GM21381 (cell line): ENCODE measurements around the gene MBP.
"Not testable (repeated sequence)": the region's sequence is repeated elsewhere in the genome, so short reads cannot be mapped to it uniquely, and the experiment has no call there.

Experiments
- ATAC-seq: cut with Tn5 transposase; IDR thresholded peaks from one replicate; pipeline ENCODE4 v1.9.1; 2021; ENCODE audit warnings: mild to moderate bottlenecking, moderate library complexity; ENCODE audit not compliant: unreplicated experiment

The MBP gene

DNA sequence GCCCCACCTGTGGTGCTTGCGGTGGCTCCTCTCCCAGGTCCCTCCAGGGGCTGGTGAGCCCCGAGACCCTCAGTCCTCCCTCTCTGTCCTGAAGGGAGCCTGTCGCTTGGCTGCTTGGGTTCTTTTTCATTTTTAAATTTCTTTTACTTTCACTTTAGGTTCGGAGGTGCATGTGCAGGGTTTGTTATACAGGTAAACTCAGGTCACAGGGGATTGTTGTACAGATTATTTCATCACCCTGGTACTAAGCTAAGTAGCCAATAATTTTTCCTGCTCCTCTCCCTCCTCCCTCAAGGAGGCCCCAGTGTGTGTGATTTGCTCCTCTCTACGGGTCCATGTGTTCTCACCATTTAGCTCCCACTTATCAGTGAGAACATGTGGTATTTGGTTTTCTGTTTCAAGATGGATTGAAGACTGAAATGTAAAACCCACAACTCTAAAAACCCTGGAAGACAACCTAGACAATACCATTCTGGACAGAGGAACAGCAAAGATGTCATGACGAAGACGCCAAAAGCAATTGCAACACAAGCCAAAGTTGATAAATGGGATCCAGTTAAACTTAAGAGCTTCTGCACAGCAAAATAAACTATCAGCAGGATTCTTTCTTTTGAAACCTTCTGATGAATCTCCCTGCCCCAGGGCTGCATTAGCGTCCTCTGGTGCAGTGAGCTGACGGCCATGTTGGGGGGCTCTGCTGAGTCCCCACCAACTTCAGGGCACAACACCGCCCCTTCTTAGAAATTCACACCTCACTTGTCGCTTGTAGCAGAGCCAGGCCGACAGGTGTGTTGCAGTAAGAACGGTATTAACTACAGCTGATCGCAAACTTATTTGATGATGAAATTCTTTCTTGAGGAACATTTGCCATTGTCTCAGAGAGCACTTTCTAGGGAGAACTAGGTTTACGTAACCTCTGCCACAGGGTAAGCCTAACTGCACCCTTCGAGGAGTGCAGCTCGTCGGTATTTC, 174.9 kb downstream of the MBP start:
- ATAC-seq = no peak

DNA sequence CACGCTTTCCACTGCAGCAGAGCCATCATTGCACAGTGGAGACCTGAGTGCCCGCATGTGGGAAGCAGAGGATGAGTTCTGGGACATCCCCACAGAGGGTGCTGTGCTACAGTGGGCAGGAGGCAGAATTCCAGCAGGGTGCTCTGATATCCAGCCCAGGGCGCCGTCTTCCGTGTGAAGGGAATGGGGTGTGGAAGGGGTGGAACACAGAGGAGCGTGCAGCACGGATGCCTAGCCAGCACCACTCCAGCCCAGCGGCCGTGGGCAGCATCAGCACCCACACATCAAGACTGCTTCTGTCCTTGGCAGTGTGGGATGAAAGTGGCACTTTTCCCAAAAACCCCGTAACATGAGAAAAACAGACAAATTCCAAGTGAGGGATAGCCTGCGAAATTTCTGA, 175.9 kb downstream of the MBP start:
- no peak for ATAC-seq

DNA sequence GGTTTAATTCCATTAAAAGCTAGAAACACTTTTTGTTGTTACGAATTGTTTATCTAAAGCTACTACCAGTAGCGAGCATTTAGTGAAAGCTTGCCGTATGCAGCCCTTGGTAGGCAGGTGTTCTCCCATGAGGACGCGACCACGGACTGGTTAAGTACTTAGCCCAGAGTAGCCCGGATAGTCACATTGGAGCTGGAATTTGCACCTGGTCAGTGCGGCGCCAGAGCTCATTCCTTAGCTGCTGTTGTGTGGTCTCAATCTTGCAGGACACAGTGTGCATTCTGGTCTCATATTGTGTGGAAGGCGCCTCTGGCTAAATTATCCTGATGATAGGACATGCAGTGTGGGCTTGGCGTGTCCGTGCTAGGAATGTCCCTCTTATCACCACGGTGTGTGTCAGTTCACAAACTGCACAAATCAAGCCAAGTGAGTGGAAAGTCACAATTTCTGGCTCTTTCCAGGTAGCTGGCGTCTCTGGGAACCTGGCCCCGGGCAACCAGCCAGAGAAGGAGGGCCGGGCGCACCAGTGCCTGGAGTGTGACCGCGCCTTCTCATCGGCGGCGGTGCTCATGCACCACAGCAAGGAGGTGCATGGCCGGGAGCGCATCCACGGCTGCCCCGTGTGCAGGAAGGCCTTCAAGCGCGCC, 176.9 kb downstream of the MBP start:
- no peak for ATAC-seq

DNA sequence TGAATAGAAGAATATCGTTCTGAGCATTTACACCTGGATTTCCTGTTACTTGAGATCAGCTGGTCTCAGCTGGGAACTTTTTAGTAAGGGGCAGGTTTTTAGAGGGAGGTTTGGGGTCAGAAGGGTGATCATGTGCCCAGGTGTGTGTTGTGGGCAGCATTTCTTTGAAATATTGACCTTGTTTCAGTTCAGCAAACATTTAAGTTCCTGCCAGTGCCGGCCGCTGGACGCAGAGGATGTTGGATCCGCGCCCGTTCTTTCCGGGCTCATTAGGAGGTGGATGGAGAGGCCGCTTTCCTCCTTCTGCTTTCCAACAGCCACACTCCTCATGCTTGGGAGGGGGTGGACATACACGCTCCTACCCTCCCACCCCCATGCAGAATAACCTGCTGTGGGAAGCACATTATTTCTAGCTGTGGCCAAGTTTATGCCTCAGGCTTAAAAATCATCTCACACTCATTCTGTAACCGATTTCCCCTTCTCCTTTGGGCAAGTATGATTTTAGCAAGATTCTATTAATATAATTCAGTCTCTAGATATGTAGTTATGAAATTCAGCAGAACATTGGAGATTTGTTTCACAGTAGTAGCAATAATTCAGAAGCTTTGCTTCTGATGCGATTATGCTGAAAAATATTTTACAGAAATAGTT, 178.9 kb downstream of the MBP start:
- no peak for ATAC-seq

DNA sequence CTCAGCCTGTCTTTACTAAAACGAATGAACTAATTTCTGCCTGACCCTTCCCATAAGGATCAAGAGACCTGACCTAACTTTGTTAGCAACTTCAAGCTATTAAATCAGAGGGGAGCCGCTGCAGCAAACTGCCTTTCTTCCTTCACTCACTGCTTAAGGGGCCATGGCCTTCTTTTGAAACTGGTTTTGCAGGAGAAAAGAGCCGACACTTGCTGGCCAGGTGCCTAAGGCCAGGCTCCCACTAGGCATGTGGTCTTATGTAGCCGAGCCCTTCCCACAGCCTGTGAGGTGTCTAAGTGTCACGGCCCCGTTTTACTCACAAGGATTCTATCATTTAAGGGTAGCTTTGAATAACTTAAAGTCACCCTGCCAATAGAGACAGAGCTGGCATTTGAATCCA, 179.4 kb downstream of the MBP start:
- no peak for ATAC-seq

DNA sequence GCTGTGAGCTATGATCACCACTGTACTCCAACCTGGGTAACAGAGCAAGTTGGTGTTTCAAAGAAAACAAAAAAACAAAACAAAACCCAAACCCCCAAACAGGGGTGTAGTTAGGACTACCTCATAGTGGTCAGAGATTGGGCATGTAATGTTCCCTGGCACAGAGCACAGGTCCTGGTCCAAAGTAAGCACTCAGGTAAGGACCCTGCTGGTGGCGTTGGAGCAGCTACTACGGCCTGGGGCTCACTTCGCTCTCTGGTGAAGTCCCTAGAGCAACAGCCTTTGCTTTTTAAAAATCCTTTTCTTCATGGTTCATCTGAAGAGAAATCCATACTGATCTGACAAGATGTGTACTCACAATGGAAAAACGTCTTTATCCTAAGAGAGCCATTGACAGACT, 179.8 kb downstream of the MBP start:
- no peak for ATAC-seq

DNA sequence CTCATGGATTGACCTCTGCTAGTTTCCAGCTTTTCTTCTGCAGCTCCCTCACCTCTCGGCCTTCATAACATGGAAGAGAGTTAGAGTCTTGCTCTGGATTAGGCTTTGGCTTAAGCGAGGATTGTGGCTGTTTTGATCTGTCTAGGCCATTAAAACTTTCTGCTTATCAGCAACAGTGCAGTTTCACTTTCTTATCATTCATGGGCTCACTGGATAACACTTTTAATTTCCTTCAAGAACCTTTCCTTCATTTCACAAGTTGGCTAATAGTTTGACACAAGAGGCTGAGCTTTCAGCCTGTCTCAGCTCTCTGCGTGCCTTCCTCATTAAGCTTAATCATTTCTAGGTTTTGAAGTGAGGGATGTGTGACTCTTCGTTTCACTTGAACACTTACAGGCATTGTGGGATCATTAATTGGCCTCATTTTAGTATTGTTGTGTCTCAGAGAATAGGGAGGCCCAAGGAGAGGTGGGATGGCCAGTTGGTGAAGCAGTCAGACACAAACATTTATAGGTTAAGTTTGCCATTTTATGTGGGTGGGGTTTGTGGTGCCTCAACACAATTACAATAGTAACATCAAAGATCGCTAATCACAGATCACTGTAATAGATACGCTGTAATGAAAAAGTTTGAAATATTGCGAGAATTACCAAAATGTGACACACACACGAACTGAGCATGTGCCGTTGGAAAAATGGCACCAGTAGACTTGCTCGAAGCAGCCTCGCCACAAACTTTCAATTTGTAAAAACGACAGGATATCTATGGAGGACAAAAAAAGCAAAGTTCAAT, 180.9 kb downstream of the MBP start:
- ATAC-seq = peak; percentile 78

DNA sequence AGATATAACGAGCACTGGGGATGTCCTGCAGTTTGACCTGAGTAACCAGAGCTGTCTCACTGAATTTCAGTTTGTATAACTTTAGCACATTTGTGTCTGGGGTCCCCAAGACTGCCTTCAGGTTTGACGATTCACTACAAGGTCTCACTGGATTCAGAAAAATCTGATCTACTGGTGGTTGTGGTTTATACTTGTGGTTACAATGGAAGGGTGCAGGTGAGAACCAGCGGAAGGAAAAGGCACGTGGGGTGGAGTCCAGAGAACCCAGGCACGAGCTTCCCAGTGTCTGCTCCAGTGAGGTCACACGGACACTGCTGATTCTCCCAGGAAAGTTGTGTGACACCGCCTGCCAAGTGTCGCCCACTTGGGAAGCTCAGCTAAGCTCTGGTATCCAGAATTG, 184.2 kb downstream of the MBP start:
- no peak for ATAC-seq

DNA sequence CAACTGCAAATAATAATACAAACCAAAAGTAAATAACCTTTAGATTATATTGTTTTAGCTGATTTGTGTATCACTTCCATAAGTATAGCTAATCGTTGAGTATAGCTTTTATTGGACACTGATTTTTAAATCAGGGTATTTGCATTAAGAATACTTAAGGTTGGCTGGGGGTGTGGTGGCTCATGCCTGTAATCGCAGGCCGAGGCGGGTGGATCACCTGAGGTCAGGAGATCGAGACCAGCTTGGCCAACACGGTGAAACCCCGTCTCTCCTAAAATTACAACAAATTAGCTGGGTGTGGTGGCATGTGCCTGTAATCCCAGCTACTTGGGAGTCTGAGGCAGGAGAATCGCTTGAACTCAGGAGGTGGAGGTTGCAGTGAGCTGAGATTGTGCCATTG, 188.2 kb downstream of the MBP start:
- not testable (repeated sequence) for ATAC-seq

DNA sequence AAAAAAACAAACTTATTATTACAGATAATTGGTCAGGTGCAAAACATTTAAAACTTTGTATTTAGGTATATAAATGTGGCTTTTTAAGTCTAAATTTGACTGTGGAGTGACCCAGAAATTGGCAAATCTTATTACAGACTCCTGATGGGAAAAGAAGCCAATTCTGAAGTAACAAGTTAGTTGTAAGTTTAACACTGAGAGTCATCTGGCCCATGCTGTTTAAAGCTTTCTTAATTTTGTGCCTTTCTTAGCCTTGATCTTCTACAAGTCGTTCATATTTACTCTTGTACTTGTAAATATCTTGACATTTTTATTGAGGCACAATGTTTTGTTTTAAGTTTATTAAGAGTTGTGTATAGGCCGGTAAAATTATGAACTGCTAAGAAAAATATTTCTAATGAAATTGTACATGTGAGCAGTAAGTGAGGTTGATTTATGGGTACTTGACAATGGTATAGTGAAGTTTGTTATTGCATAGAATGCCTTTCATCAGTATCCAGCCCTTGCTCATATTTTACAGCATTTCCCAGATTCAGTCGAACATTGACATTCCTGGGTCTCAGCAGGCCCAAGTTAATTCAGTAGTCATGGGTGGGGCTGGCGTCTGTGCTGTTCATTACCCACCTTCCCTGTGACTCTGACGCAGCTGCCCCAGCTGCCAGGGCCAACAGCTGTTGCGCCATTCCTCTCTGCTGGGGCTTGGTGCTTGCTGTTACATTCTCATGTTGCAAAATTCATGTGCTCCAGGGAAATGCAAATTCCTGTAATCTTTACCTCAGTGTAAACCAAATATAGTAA, 188.8 kb downstream of the MBP start:
- no peak for ATAC-seq

DNA sequence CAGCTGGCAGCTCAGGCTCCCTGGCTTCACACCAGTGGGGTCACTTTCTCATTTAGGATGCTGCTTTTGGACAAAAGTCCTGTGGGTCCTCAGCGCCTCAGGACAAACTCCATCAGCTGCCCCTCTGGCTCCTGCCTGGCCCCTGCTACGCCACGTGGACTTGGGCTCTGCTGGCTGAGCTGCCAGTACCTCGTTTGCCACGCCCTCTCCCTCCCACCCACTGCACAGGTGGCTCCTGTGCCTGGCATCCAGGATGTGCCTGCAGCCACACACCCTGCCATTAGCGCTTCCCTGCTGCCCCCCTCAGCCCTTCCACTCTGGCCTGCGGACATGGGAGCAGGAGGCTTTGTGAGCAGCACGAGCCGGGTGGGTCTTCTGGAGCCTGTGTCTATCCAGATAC, 191.3 kb downstream of the MBP start:
- ATAC-seq = no peak

DNA sequence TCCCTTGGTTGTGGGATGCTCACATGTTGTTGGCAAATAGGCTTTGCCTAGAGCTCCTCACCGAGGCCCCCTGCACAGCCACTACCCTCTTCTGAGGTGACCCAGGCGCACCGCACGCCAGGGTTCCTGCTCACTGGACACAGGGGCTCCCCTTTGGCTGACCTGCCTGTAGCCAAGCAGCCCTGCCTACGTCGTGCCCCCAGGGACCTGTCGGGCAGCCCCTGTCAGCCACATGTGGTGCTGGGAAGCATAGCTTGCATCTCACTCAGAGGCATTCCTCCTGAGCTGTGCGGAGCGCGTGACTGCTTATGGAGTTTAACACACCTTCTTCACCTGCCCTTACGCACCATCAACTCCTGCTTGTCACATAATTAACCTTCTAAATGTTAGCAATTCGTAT, 194.0 kb downstream of the MBP start:
- ATAC-seq = no peak

DNA sequence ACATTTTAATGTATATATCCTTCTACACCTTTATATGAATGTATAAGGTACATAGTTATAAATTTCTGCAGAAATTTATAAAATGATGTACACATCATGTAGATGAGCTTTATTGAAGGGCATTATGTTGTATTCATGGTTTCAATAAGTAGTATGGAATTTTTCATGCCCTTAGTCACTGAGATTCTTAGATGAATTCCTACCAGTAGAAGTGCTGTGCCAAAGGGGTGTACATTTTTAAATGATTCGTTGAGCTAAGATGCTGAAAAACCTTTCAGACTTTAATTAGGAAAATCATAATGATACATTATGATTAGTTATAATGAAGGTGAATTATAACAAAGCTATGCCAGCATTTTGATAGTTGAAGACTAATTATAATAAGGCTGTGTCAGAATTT, 195.0 kb downstream of the MBP start:
- no peak for ATAC-seq

DNA sequence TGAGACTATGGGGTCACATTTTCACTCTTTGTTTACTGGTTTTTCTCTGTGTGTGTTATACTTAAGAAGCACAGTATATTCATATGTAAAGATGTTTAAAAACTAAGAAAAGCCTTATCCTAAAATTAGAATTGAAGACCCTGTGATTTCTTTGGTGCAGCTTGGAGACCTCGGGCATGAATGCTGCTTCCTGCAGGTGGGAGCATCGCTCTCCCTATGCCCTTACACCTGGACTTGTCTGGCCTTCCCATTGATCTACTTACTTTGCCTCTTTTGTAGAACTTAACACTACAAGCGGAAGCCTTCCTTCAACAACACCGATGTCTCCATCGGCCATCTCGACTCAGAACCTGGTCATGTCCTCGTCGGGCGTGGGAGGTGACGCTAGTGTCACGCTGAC, 195.7 kb downstream of the MBP start:
- ATAC-seq = no peak

DNA sequence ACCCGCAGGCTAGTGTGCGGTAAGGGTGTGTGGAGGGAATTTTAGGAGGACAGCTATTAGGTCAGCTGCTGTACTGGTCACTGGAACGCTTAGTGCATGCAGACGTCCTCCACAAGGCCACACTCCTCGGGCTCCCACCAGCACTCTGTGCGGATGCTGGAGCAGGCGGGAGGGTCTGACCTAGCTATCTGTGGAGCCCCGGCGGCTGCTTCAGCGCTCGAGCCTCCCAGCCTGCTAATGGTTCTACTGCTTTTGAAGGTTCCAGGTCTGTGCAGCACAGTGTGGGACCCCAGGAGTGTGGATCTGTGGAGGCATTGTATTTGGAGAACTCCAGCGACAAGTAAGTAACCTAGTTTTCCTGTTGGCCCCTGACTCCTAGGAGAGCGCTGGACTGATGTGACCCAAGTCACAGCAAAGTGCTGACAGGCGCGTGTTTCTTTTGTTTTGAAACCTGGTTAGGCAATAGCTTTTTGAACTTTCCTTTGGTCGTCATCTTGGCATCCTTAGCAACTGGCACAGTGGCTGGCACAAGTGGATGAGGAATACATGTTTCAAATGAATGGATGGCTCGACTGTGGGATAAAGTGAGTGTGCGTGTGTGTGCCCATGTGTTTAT, 196.8 kb downstream of the MBP start:
- no peak for ATAC-seq

DNA sequence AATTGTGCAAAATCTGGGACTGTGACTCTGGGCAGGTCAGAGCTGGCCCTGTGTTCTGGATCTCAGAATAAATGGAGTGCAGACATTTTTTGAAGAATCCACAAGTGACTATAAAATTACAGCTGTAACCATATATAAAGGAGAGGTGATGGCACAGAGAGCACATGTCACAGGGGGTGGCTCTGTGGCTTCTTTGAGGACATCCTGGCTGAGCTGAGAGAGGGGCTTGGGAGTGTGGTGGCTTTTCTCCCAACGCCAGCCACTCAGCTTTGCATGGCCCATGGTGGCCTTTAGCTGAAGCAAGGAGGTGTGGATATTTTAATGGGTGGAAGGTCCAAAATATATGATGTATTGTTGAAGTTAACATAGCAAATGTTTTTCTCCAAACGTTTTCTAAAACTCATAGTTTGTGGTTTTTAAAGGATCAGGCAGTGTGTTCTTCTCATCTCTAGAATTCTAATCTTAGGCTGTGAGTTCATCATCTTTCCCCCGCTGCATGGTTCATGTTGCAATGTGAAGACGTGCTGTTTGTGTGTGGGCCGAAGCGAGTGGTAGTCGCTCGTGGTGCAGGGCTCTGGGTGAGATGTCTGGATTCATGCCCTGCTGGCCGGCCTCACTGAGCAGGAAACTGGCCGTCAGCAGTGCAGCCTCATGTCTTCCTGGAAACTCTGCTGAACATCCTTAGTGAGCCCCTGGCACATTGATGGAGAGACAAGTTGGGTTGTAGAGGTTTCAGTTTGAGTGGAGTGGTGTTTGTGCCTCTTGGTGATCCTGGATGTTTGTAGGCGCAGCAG, 200.4 kb downstream of the MBP start:
- ATAC-seq = no peak

DNA sequence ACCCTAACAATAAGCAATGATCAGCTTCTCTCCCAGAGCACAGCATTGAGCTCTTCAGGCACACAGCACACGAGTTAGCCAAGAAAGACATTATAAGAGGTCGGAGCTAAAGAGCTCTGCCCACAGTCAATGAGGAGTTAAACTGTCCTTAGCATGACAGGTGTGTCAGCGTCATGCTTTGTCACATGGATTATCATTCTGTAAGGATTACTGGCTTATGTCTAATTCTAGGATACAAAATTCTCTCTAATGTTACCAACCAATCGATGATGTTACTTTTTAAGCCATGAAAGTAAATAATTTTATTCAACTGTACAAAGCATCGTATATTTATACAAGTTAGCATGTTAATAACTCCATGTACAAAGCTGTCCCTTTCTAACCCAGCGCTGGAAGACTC, 201.4 kb downstream of the MBP start:
- no peak for ATAC-seq
